ENCODE data around the gene LIX1L. TPM values are rescaled to one million over a fixed set of nuclear protein-coding genes. Genes with fewer than 3 reads are reported as not detected.

Gene LIX1L
- total and polyA plus RNA-seq, 2 donors (not counting 3 experiments of a cell fraction or from before 2014, with no cell fraction given): 54.9 to 56.4 TPM

DNA sequence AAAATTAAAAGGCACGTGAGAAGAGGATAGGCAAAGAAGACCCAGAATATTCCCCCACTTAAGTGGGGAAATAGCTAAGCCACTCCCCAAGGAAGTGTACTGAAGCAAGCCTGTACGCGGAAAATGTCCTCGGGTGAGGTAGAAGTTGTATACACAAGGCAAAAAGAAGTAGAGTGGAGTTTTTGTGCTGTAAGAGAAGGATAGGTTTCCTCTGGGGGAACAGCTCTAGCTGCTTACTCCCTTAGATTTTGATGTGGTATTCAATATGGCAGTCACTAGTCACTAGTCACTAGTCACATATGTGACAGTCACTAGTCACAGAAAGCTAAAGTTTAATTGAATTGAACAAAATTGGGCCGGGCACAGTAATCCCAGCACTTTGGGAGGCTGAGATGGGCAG lies 31.0 kb upstream of the LIX1L start:
- no peak overlapping the region for H3K9ac ChIP-seq (replicated peaks; ENCODE audit: extremely low read depth, insufficient read depth, low read length)
- H3K4me2 ChIP-seq (ENCODE audit: insufficient read depth, low read length): no peak overlapping the region
- H3K4me1 ChIP-seq (ENCODE audit: control insufficient read depth, extremely low read depth, insufficient read depth, low read length): peaks cover 4% of the 10 kb centered on the region
- H3K79me2 ChIP-seq (ENCODE audit: control insufficient read depth, insufficient read depth, low read length): no peaks in the 10 kb centered on the region
- H3K36me3 ChIP-seq (ENCODE audit: control insufficient read depth in 2 of 2, extremely low read depth in 1 of 2, insufficient read depth in 2 of 2, low read length in 2 of 2): peaks cover 2 to 8% of the 10 kb centered on the region in 2 experiments
- dilution Hi-C loops (cut with MboI; ENCODE audit: extremely low pct_ligation_motif_present, low sequenced_read_pairs) (no loop called here), intact Hi-C loops (cut with micrococcal nuclease) (no loop called here)
- H3K9me3 ChIP-seq (replicated peaks; ENCODE audit: control insufficient read depth, insufficient read depth, low read length): no peaks in the 10 kb centered on the region
- no peak overlapping the region for H2AFZ ChIP-seq (ENCODE audit: low read depth, low read length)
- H4K20me1 ChIP-seq (replicated peaks; ENCODE audit: control insufficient read depth, extremely low read depth, insufficient read depth, low read length): no peaks in the 10 kb centered on the region
- CTCF ChIA-PET: interaction anchor here (10.4 to 20.0 kb wide), 2 partner anchors 9 to 18 kb away, joined by 87 to 496 read pairs; no protein-coding TSS in a partner anchor
- no peak for TF ChIP-seq MYC (IDR thresholded peaks at IDR 0.05; ENCODE audit: low read depth, low read length)
- no peak for TF ChIP-seq FOS (IDR thresholded peaks at IDR 0.05; ENCODE audit: borderline replicate concordance, insufficient read depth, low read length)
- no peak for TF ChIP-seq POLR2AphosphoS5 (IDR thresholded peaks at IDR 0.05; ENCODE audit: insufficient read depth, low read depth, low read length)
- no peak for TF ChIP-seq POLR2A (IDR thresholded peaks at IDR 0.05; ENCODE audit: low read depth, low read length)
- TF ChIP-seq, protein P1, sequence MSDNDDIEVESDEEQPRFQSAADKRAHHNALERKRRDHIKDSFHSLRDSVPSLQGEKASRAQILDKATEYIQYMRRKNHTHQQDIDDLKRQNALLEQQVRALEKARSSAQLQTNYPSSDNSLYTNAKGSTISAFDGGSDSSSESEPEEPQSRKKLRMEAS (IDR thresholded peaks at IDR 0.05; ENCODE audit: insufficient read depth, insufficient read length): no peak
- TF ChIP-seq, protein P2, sequence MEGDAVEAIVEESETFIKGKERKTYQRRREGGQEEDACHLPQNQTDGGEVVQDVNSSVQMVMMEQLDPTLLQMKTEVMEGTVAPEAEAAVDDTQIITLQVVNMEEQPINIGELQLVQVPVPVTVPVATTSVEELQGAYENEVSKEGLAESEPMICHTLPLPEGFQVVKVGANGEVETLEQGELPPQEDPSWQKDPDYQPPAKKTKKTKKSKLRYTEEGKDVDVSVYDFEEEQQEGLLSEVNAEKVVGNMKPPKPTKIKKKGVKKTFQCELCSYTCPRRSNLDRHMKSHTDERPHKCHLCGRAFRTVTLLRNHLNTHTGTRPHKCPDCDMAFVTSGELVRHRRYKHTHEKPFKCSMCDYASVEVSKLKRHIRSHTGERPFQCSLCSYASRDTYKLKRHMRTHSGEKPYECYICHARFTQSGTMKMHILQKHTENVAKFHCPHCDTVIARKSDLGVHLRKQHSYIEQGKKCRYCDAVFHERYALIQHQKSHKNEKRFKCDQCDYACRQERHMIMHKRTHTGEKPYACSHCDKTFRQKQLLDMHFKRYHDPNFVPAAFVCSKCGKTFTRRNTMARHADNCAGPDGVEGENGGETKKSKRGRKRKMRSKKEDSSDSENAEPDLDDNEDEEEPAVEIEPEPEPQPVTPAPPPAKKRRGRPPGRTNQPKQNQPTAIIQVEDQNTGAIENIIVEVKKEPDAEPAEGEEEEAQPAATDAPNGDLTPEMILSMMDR (IDR thresholded peaks at IDR 0.05; ENCODE audit: extremely low read depth in 1 of 2, insufficient read depth in 1 of 2, low read depth in 1 of 2, low read length in 2 of 2): no peak
- no peak for TF ChIP-seq JUN (IDR thresholded peaks at IDR 0.05; ENCODE audit: borderline replicate concordance, insufficient read depth, insufficient read length, low read depth)
- no peak for TF ChIP-seq EZH2 (IDR thresholded peaks at IDR 0.05; ENCODE audit: borderline replicate concordance, low read depth, low read length, severe bottlenecking)
- no peak for TF ChIP-seq GATA2 (IDR thresholded peaks at IDR 0.05; ENCODE audit: insufficient read depth, insufficient read length, low read depth, low read length)
- H3K9me1 ChIP-seq (replicated peaks; ENCODE audit: control insufficient read depth, extremely low read depth, insufficient read depth, low read length): no peaks in the 10 kb centered on the region
- H3K27me3 ChIP-seq (ENCODE audit: control insufficient read depth in 2 of 2, insufficient read depth in 2 of 2, low read length in 2 of 2): no peaks in the 10 kb centered on the region
- DNase-seq (ENCODE audit: low read depth, low spot score) (no peak), FAIRE-seq (no peak)
- no peak overlapping the region for H3K27ac ChIP-seq (ENCODE audit: insufficient read depth, low read depth, low read length)
- POLR2A ChIA-PET: no interaction called here
- no peak overlapping the region for H3K4me3 ChIP-seq (replicated peaks in 1 of 3; ENCODE audit: insufficient read depth in 1 of 3, low read depth in 1 of 3, low read length in 3 of 3)
- BruUV-seq (replicated peaks): no TSS peak
